Pons (tissue), 1 donor: ENCODE measurements around the gene NOL3.
"Not testable (repeated sequence)": the region's sequence is repeated elsewhere in the genome, so short reads cannot be mapped to it uniquely, and the experiment has no call there.

Source experiments
- DNase-seq: peaks from one replicate; pipeline ENCODE4 v3.0.0-alpha.2; 2016; ENCODE audit warnings: low spot score

NOL3 gene

DNA sequence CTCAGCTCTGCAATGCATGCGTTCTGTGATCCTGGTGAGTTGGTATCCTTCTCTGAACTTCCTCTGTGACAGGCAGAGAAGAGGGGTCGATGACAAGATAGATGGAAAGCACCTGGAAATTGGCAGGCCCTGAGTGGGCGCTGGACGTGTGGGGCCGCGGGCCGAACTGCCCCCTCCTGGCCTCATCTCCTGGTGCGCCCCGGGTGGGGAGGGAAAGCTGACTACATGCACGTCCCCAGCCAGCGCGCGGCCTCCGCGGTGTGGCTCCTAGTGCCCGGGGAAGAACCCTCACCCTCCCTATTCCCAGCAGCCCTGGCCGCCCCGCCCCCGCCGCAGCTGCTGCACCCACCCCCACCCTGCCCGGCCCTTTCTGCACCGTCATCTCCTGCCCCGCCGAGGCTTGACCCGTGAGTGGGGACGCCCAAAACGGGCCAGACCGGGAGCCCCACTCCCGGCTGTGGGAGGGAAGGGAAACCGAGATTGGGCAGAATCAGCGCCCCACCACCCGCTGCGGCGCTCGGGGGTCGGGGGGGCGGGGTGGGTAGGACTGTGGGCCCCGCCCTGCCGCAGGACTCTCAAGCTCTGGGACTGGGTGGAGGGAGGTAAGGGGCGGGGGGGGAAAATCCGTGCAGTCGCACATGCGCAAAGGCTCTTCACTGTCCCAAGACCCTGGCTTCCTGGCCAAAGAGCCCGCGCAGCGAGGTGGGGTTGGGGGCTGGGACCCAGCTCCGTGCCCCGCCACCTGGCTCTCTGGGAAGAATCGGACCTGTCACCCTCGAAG is at the start of gene NOL3:
TSS of gene NOL3 (plus strand) at position 371 of the 781 bp plus-strand sequence.
- DNase-seq: no peak

DNA sequence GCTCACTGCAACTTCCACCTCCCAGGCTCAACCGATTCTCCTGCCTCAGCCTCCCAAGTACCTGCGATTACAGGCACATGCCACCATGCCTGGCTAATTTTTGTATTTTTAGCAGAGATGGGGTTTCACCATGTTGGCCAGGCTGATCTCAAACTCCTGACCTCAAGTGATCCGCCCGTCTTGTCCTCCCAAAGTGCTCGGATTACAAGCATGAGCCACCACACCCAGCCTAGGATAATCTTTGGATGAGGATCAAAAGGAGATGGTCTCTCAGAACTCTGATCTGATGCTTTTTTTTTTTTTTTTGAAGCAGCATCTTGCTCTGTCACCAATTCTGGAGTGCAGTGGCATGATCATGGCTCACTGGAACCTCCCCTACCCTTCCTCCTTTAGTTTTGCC is 47.5 kb upstream of the NOL3 start:
- DNase-seq: not testable (repeated sequence)

DNA sequence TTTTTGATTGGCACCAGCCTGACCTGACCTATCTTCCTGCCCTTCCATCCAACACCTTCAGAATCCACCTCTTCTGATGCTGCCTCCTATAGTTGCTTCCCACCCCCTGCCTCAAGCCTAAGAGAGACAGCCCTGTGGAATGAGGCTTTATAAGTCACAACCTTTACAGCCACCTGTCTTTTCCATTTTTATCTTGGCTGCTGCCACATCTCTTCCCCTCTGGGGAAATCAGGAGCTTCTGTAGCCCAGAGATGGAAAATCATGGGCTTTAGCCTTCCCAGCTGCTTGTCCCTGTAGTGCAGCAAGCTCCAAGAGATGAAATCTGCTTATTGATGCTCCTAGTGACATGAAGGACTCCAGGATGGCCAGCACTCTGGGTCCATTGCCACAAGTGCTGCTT is 41.9 kb upstream of the NOL3 start:
- DNase-seq: no peak

DNA sequence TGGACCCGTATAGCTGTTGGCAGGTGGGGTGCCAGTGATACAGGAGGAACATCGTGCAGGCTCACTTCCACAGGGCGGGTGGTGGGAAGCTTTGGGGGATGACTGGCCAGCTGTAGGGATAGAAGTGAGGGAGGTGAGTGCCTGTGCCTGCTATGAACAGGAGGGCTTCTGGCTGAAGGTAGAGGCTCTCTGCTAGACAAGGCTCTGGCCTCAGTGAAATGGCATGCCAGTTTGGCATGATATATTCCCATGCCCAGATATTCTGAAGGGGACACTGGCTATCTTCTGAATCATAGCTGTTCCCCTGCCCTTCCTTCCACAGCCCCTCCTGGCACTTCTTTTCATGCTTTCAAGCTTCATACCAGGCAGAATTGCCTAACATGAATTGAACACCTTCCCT is 41.5 kb upstream of the NOL3 start:
- no peak for DNase-seq

DNA sequence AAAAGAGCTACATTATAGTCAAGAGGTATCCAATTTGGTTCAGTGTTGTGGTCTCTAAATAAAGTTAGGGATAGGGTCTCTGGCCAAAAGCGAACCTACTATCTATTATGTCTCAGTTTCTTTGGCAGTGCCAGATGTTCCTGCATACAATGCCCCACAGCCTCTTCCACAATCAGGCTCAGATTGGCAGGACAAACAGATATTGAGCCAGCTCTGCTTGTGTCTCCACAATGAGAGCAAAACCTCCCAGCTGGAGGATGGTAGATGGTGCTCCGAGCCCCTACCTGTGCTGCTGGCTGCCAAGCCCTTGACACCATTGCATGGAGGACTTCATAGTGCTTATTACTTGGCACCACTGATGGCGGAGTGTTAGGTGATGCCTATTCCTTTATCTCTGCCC is 40.9 kb upstream of the NOL3 start:
- DNase-seq: peak; percentile 90

DNA sequence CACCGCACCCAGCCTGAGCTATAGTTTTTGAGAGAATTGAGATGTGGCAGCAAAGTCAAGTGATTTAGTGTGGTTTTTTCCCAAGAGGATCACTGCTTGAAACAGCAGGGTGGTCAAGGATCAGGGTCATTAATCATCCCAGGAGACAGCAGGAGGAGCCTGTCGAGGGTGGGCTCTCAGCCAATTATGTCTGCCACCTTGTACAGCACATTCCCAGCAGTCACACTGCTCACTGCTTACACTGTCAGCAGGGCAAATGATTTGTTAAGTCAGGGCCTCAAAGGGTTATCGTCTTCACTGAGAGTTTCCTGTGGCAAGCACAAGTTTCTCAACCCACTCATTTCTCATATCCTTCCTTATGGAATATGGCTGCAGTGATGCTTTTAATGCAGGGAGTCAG is 32.7 kb upstream of the NOL3 start:
- DNase-seq: no peak

DNA sequence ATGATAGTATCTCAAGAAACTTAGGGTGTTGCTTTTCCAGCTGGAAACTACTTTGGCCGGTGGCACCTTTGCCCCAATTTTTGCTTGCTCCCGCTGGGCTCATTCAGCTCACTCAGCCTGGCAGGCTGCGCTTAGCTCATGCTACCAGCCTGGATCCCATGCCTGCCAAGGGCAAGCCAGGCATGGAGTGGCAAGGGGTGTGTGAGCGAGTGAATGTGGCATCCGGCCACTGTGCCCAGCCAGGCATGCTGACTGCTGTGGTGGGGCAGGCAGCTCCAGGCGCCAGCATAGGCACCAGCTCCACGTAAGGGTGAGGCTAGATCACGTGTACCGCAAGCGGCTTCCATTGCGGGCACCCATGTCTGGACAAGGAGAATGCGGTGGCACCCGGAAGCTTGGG is 28.9 kb upstream of the NOL3 start:
- DNase-seq: no peak

DNA sequence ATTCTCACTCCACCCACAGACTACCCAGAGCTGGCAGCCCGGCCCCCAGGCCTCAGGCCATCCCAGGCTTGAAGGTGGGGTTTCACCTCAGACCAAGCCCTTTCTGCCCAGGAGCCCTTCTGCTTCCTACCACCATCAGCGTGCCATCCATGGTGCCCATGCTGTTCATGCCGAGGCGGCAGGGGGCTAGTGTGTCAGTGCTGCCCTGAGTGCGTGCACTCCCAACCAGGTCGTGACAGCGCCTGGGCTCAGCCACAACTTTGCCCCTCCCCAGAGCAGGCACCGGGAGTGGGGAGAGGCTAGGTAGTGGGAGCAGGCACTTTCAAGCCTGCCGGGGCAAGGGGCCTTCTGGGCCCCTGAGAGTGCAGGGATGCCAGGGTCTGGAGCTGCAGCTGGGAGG is 28.0 kb upstream of the NOL3 start:
- no peak for DNase-seq

DNA sequence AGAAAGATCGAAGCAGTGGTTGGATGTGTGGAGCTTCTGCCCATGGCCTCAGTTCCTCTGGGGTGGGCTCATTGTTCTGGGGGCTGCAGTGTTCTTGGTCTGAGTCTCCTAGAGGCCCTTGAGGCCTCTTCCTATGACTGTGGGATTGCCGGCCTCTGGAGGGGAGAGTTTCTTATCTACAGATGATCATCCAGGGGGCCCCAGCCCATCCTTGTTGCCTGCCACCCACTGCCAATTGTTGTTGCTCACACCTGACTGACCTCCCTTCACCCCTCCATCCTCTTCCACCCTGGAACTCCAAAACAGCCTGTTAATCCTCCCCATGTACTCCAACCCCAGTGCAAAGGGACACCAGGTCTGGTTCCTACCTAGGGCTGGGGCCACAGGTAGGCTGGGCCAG is 25.4 kb upstream of the NOL3 start:
- DNase-seq: no peak

DNA sequence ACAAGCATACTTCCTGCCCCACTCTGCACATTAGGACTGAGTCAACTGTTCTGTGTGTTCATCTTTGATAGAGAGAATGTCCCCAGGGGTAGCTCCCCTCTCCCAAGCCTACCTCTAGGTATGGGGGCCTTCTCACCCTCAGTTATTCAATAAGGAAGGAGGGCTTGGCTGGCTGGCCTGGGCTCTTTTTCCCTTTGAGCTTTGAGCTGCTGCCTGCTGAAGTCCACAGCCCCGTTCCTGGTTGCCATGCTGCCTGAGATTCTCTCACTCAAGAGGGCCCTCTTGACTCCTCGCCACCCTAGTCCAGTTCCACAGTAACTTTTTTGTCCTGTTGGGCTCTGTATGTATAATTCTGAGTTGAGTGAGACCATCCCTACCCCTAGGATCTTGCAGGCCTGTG is 24.6 kb upstream of the NOL3 start:
- DNase-seq: no peak

DNA sequence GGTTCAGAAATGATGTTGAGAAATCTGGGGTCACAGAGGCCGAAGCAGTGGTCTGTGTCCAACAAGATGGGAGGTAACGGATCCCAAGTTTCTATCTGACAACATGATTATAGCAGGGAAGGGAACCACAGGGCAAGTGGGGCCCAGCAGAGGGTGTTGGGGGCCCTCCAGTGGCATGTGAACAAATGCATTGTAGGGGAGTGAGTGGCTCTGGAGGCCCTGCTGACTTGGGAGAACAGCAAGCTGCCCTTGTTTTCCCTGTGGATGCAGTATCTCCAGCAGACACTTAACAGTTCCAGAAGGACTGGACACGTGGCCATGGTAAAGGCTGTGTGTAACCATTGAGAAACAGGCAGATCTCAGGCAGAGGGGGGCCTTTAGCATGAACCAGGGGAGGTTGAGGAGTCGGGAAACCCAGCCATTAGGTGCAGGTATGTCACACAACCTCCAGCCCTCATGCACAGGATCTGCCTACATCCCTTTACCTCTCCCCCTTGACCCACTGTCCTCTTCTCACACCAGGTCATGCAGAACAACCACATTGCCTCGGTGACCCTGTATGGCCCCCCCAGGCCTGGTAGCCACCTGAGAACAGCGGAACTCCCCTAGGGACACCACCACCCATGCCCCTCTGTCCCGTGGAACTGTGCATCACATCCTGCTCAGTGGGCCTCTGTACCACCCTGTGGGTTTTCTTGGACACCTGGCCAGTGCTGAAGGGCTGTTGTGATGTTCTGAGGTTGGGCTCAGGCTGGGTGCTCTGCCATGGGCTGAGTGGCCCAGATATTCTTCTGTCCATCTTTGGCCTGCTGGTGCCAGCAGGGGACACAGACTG is 23.6 kb upstream of the NOL3 start:
- DNase-seq: peak; percentile 71

DNA sequence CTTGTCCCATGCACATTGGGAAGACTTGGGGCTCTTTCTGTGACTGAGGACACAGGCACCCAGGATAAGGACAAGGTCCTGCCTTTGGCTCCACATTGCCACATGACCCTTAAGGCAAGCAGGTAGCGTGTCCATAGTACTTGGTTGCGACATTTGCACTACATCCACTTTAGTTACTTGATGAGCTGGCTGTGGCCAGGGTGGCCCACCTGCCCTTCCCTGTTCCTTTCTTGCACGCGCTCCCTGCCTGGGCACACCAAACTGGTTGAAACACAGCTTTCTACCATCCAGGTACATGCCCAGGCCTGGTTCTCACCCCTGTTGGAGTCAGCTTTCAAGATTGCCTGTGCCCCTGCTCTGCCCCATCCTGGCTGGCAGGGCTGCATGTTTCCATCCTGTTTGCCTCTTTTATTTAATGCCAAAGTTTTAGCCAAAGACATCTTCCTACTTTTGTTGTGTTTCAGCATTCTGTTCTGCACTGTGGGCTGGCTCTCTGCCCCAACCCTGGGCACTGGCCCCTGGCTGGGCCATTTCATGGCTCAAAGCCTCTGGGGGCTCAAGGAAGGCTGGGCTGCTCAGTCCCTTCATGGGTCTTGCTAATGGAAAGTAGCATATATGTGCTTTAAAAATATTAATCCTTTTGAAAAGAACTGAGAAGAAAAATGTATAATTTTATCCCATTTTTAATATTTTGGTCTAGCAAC is 22.7 kb upstream of the NOL3 start:
- DNase-seq: no peak

DNA sequence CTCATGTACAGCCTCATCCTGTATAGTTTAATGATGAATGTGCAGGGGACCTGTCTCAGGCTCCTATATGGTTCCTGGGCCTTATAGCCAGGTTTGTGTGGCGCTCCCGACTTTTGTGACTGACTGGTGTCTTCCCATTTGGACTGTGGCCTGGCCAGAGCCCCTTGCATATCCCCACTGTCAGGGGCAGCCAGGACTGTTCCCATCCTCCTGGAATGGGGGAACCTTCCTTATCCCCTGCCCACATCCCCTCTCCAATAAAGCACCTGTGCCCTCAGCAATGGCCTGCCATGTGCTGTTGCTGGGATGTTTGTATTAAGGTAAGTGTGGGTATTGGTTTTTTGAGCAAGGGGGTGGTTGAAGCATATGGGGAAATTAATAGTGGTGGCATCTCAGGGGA is 22.1 kb upstream of the NOL3 start:
- no peak for DNase-seq

DNA sequence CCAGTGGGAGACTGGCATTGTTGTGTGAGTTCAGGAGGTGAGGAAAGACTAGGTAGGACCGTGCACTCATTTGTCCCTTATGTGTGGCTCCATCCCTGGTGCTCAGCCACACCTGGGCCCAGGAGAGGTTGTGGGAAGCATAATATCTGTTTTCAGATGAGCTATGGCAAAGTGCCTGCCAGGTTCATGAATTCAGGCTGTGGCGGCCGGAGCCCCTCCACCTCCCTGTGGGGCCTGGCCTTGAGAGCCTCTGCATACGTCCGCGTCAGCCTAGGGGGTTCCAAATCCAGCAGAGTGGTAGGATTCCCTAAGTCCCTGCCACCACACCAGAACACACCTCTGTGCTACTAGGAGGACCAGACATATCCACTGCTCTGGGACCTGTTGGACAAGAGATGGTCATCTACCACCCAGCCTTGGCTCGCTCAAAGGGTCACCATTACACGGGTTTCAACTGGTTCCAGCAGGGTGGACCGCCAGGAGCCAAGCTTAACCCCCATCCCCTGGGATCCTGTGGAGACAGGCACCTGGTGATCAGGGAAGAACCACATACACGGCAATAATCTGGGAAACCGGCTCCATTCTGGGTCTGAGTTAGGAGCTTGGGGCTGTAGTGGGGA is 21.6 kb upstream of the NOL3 start:
- no peak for DNase-seq

DNA sequence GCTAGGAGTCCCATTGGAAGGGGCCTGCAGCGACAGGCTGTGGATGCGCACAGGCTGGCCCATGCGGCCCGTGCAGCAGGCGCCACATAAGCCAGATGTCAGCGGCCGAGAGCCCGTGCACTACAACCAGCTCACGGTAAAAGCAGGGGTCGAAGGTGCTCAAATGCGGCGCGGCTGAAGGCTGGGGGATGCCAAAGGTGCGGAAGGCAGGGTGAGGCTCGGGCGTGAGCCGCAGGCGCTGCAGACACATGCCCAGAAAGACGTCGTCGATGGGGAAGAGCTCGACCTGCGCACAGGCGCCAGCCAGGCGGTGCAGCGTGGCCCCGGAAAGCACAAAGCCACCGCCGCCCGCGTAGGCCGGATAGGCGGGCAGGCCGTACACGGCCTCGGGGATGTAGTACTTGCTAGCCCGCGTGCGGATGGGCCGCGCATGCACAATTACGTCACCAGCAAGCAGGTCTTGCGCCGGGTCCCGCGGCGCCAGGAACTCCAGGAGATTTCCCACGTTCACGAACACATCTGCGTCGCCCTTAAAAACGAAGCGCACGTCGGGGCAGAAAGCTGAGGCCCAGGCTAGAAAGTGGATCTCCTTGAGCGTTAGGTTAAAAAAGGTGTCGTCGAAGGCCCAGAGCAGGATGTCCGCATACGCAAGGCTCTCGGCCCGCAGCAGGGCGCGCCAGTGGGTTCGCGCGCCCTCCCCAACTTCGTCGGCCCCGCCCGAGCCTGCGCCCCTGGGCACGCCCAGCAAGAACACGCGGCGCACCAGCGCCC is 20.9 kb upstream of the NOL3 start:
- no peak for DNase-seq

DNA sequence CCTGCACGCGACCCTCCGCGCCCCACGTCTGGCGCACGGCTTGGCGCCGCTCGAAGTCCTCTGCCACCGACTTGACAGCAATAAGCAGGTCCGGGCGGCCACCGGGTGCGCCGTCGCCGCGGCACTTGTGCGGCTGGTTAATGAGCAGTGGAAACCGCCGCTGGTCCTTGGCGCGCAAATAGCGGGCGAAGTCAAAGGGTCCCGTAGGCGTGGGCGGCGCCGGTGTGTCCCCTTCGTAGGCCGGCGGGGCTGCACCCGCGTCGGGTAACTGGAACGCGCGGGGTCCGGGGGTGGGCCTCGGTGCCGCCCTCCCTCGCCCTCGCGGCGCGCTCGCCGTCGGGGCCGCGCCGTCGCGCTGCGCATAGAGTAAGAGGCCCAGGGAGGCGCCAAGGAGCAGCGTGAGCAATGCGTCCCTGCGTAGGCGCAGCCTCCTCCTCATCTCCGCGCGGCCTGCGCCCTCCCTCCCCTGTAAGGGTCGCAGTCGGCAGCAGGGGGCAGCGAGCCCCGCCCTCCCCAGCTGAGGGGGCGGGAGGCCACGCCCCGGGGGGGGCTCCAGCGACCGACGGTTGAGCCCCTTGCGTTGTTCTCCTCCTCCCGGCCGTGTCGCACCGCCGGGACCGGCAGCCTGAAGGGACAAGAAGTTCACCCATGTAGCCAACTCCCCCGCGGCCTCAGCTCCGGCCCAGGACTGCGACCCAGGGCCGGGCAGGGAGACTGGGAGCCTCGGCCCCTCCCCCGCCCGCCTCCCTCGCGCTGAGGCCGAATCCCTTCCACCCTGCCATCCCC is 20.1 kb upstream of the NOL3 start:
- DNase-seq: no peak

DNA sequence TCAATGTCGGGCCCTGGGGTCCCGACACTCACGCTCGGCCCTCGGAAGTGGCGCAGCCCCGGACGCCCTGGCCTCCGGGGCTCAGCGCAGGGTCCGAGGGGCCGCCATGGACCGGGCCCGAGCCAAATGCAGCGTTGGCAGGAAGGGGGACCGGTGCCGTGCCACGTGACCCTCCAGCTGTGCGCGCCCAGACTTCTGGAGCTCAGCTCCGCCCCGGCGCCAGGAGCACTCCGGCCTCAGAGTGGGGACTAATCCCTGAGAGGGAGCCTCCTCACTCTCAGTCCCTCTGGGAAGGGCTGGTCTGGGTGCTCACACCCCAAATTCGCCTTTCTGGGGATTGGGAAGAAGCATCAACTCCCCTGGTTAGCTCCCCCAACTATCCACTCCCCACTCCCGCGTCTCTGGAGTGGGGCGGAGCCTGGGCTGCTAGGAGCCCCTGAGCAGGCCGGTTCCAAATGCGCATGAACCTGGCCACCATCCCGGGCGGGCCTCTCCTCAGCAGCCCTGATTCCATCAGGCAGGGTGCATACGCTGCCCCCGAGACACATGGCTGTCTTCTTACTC is 19.4 kb upstream of the NOL3 start, which contains the start of gene B3GNT9:
TSS of gene B3GNT9 (minus strand) at position 166 of the 564 bp plus-strand sequence. CDS start 513 bp downstream, outside the sequence.
- DNase-seq: no peak

DNA sequence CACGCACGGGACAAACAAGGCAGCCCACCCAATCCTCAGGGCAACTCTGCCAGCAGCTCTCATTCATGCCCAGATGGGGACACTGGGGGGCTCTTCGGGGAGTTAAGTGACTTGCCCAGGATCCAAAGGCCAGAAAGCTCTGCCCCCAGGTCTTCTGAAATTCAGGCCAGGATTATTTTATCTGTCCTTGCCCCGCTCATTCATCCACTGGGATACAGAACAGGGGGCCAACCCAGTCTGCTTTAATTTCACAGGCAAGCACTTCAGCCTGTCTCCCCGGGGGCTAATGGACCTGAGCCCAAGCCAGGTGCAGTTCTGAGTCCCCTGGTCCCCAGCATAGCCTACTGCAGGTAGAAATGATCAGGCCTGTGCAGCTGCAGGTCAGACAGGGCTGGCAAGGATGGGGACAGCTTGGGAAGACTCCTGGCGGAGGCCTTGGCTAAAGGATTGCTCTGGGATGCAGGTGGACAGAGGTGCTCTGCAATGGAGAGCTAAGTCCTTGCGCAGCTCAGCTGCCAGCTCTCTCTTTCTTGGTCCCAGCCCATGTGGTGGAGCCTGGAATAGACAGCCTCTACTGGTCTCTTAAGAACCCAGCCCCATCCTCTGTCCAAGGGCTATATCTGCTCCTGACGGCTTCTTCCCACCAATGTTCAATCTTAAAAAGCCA is 18.8 kb upstream of the NOL3 start:
- no peak for DNase-seq

DNA sequence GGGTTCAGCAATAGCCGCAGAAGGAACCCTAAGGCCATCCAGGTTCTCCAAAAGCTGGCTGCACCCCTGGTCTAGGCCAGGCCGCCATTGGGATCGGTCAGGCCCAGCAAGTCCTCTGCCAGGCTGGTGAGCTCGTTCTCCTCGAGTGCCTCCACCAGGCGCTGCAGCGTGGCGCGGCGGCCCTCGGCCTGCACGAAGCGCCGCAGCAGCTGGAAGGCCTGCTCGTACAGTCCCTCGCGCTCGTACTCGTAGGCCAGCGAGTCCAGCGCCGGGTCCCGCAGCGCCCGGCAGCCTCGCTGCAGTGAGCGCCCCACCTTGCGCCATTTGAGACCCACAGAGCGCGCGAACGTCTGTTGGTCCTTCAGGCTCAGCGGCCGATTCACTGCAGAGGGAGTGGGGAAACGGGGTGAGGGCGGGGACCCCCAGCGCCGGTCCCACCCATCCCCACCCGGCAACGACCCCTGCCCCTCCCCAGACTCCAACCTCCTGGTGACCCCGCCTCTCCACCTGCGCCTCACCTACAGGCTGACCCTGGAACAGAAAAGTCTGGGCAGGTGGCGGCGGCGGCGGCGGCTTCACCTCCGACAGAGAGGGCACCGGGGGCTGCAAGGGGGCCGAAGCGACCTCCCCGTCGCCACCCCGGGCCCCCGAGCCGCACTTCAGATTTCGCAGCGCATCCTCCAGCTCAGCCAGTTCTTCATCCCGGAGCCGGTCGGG is 15.6 kb upstream of the NOL3 start:
- no peak for DNase-seq
